Pulmonary artery endothelial cell (primary cell): ENCODE results near the gene FTO. TPM values are rescaled to one million over a fixed set of nuclear protein-coding genes. Genes with fewer than 3 reads are reported as not detected.
"Not testable (repeated sequence)": the region's sequence is repeated elsewhere in the genome, so short reads cannot be mapped to it uniquely, and the experiment has no call there.

ENCODE experiments used
- DNase-seq: peaks from one replicate; pipeline ENCODE4 v3.0.0-alpha.2; 2011; ENCODE audit warnings: low read depth, low spot score
- total RNA-seq: library from RNA; depleted of rRNA; stranded (reverse); fragments of >200 nt; gene quantifications from 2 replicates; pipeline ENCODE4 v1.2.3, GENCODE V29; 2014

FTO gene
- total RNA-seq, 1 donor from 2014 or later, result 57.4 TPM

- no peak for DNase-seq
Observed at GRCh38 chr16:54174750-54175149, 470.8 kb downstream of the FTO start.

GRCh38 chr16:54175169-54175551 lies 471.2 kb downstream of the FTO start:
- DNase-seq, result no peak

GRCh38 chr16:54175552-54176375 lies 471.8 kb downstream of the FTO start:
- no peak for DNase-seq

GRCh38 chr16:54176376-54176901 lies 472.5 kb downstream of the FTO start:
- no peak for DNase-seq

DNA sequence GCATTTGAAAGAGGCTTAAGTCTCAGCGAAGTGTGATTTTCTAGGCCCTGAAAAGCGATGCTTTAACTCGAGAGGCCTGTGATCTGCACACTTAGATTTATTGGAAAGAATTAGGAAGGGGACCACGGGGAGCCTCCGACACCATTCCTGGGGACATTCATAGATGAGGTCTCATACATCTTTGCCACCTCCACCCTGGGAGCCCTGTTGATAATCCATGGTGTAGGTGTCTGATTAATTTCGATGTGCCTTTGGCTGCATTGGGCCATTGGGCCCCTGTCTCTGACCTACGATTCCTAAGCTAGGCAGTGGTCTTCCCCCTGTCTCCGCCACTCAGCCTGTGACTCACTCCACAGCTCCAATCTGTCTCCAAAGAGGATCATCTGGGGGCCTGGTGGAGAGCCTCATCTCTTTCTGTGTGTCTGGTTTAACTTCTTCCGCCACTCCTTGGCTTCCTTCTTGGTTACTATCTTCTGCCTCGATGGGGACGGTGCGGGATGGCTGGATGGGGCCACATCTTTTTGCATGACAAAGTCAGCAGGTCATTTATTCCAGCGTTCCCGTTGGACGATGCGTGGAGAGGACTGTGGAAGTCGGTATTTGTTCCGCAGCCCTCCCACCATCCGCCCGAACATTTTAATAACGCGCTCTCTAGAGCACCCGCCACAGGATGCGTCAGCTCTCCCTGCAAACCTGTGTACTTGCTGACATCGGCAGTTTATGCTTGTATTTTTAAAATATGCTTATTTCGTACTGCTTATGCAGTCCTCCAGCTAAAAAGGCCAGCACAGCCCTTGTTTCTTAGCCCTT lies 473.3 kb downstream of the FTO start:
- DNase-seq, result no peak

- DNase-seq, result no peak
Observed at GRCh38 chr16:54177862-54178477, 474.0 kb downstream of the FTO start.

GRCh38 chr16:54178478-54178976 lies 474.6 kb downstream of the FTO start:
- no peak for DNase-seq

GRCh38 chr16:54180421-54181359 lies 476.7 kb downstream of the FTO start:
- no peak for DNase-seq

DNA sequence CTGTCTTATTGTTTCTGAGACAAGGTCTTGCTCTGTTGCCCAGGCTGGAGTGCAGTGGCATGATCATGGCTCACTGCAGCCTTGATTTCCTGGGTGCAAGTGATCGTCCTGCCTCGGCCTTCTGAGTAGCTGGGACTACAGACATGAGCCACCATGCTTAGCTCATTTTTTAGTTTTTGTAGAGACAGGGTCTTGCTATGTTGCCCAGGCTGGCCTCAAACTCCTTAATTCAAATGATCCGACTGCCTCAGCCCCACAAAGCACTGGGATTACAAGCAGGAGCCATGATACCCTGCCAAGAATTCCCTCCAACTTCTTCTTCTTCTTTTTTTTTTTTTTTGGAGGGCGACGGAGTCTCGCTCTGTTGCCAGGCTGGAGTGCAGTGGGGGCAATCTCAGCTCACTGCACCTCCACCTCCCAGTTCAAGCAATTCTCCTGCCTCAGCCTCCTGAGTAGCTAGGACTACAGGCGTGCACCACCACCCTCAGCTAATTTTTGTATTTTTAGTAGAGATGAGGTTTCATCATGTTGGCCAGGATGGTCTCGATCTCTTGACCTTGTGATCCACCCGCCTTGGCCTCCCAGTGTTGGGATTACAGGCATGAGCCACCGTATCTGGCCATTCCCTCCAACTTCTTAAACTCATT lies 477.9 kb downstream of the FTO start:
- DNase-seq, result not testable (repeated sequence)

DNA sequence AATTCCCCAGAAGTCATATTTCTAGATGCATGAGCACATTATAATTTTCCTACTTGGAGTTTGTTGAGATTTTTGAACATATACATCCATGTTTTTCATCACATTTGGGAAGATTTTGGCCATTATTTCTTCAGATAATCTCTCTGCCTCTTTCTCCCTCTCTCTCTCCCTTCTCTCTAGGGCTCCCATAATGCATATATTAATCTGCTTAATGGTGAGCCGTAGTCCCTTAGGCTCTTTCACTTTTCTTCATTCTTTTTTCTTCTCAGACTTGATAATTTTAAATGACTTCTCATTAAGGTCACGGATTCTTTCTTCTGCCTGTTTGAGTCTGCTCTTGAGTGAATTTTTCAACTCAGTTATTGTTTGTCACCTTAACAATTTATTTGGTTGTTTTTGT lies 481.1 kb downstream of the FTO start:
- DNase-seq, result no peak

DNA sequence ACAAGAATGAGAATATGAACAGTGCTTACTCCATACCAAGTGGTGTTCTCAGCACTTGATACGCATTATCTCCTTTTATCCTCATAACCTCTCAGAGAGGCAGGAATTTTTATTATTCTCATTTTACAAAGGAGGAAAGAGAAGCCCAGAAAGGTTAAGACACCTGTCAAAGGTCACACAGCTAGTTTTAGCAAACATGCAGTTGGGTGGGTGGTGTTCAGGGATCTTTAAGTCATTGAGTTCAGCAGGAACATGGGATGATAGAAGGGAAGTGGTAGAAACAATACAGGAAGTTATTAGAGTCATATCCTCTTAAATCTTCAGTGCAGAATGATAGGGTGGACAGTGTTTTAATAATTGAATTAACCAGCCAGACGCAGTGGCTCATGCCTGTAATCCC lies 487.2 kb downstream of the FTO start:
- no peak for DNase-seq

- DNase-seq, result no peak
Observed at GRCh38 chr16:54191592-54191991, 487.6 kb downstream of the FTO start.

- no peak for DNase-seq
Observed at GRCh38 chr16:54193013-54193664, 489.2 kb downstream of the FTO start.

DNA sequence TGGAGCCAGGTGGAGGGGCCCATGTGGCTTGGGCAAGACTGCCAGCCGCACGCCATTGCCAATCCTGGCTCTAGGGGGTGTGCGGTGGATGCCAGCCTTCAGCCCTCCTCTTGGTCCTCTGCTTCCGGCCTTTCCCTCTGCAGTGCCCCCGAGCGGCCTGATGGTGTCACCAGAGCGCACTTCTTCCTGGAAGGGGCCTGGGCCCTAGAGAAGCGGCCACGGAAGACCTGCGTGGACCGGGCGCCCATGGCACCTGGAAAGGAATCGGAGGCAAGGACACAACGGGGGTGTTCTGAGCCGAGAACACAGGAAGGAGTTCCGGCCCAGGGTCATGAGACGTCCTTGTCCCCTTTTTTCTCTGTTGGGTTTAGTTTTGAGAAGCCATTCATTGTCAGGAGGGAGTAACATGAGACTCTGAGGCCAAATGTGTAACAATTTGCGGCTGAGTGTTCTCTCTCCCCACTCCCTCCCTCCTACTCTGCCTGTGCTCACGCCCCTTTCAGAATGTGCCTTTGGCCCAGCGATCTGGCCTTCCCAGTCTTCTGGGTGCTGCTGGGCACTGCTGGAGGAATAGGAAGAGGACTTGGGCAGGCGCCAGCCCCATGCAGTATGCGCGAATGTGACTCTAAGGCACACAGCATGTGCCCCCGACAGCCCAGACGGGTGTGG lies 489.8 kb downstream of the FTO start:
- no peak for DNase-seq

GRCh38 chr16:54194334-54194743 lies 490.4 kb downstream of the FTO start:
- DNase-seq, result no peak

- no peak for DNase-seq
Observed at GRCh38 chr16:54197758-54198157, 493.8 kb downstream of the FTO start.

GRCh38 chr16:54199487-54200160 lies 495.7 kb downstream of the FTO start:
- DNase-seq, result no peak

- DNase-seq, result no peak
Observed at GRCh38 chr16:54200161-54200534, 496.2 kb downstream of the FTO start.

DNA sequence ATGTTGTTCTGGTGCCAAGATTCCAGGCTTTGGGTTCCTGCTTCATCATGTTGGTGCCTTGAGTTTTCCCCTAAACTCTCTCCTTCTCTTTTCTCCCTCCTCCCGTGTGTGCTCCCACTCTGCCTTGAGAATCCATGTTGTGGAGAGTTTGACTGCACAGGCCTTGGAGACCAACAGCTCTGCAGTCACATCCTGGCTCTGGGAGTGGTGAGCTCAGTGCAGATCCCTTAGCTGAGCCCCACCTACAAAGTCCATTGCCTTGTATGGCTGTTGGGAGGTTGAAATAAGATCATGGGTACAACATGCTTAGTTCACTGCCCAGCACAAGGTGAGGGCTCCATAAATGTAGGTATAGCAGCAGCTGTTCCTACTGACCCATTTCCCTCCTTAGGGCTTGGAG lies 496.8 kb downstream of the FTO start:
- DNase-seq, result no peak
